Endothelial cell of umbilical vein (primary cell): Measurements from ENCODE around the gene AFF1. TPM values are rescaled to one million over a fixed set of nuclear protein-coding genes. Genes with fewer than 3 reads are reported as not detected.

Experiments
- BruUV-seq: library from RNA; stranded (reverse); fragments of 400-500 nt; replicated peaks from 2 replicates; lab custom pipeline; 2021; lab: Mats Ljungman, UMichigan
- CTCF ChIA-PET: fragments of 300-600, 350-600 bp; sonication (Branson Sonifier 250); formaldehyde crosslinking; loops from one replicate; lab custom pipeline; 2021; ENCODE audit warnings: antibody characterized with exemption, inconsistent platforms; lab: Charles Lee
- POLR2A ChIA-PET: fragments of 300-600, 350-600 bp; sonication (Branson Sonifier 250); formaldehyde crosslinking; loops from one replicate; lab custom pipeline; 2021; ENCODE audit warnings: antibody characterized with exemption, inconsistent platforms; lab: Charles Lee
- DNase-seq: peaks from one replicate; pipeline ENCODE4 v3.0.0-alpha.2; 2011; ENCODE audit warnings: low read depth, low spot score
- FAIRE-seq: peaks from 2 replicates; lab custom pipeline; 2011; peaks lifted over from hg19 to GRCh38; lab: Jason Lieb, UNC
- H2AFZ ChIP-seq: 2 replicates; pipeline ENCODE4 v1.6.0; 2012; ENCODE audit warnings: low read depth, low read length, control low read depth, inconsistent platforms
- H3K27ac ChIP-seq: 2 replicates; pipeline ENCODE4 v1.5.1; 2011; ENCODE audit warnings: low read depth, mild to moderate bottlenecking, control low read depth, low read length, moderate library complexity; ENCODE audit not compliant: insufficient read depth
- H3K27me3 ChIP-seq, 2 experiments: 2 replicates each; pipeline versions ENCODE4 v1.6.0 to v1.6.1; 2011; ENCODE audit warnings: low read length in 2 of 2, mixed read lengths in 1 of 2; ENCODE audit not compliant: control insufficient read depth in 2 of 2, insufficient read depth in 2 of 2
- H3K36me3 ChIP-seq, 2 experiments: 2 replicates in 1 of 2; 3 replicates in 1 of 2; pipeline ENCODE4 v1.5.1; 2011; ENCODE audit warnings: low read length in 2 of 2, mild to moderate bottlenecking in 1 of 2, moderate library complexity in 1 of 2; ENCODE audit not compliant: control insufficient read depth in 2 of 2, insufficient read depth in 2 of 2; ENCODE audit errors: extremely low read depth in 1 of 2
- H3K4me1 ChIP-seq: 3 replicates; pipeline ENCODE4 v1.5.1; 2011; ENCODE audit warnings: mild to moderate bottlenecking, low read length; ENCODE audit not compliant: control insufficient read depth, insufficient read depth; ENCODE audit errors: extremely low read depth
- H3K4me2 ChIP-seq: 2 replicates; pipeline ENCODE4 v1.6.1; 2011; ENCODE audit warnings: low read length, control low read depth, mixed read lengths; ENCODE audit not compliant: insufficient read depth
- H3K4me3 ChIP-seq, 3 experiments: fragments of 200-600 bp in 1 of 3; sonication (generic), shearing (Covaris generic) in 1 of 3; replicated peaks in 1 of 3; 2 replicates each; pipeline ENCODE4 v1.5.1; 2011 to 2016; ENCODE audit warnings: control low read depth in 3 of 3, low read length in 3 of 3, mild to moderate bottlenecking in 2 of 3, inconsistent platforms in 1 of 3, low read depth in 1 of 3, moderate library complexity in 1 of 3; ENCODE audit not compliant: insufficient read depth in 1 of 3
- H3K79me2 ChIP-seq: 2 replicates; pipeline ENCODE4 v1.6.0; 2012; ENCODE audit warnings: low read length, inconsistent platforms; ENCODE audit not compliant: control insufficient read depth, insufficient read depth
- H3K9ac ChIP-seq: replicated peaks from 2 replicates; pipeline ENCODE3; 2011; ENCODE audit warnings: low read length, control low read depth; ENCODE audit not compliant: insufficient read depth; ENCODE audit errors: extremely low read depth
- H3K9me1 ChIP-seq: replicated peaks from 3 replicates; pipeline ENCODE4 v1.6.0; 2011; ENCODE audit warnings: mild to moderate bottlenecking, low read length; ENCODE audit not compliant: control insufficient read depth, insufficient read depth; ENCODE audit errors: extremely low read depth
- H3K9me3 ChIP-seq: replicated peaks from 2 replicates; pipeline ENCODE4 v1.5.1; 2012; ENCODE audit warnings: low read length, inconsistent platforms; ENCODE audit not compliant: control insufficient read depth, insufficient read depth
- H4K20me1 ChIP-seq: replicated peaks from 2 replicates; pipeline ENCODE3; 2011; ENCODE audit warnings: mild to moderate bottlenecking, low read length; ENCODE audit not compliant: control insufficient read depth, insufficient read depth; ENCODE audit errors: extremely low read depth
- JUN ChIP-seq: IDR thresholded peaks from 2 replicates; pipeline ENCODE4 v1.6.1; 2011; ENCODE audit warnings: borderline replicate concordance, low read depth; ENCODE audit not compliant: insufficient read length, insufficient read depth
- MYC ChIP-seq: IDR thresholded peaks from one replicate; pipeline ENCODE4 v1.6.1; 2011; ENCODE audit warnings: mild to moderate bottlenecking, low read depth, low read length
- dilution Hi-C: fragments of 300-500 bp; cut with MboI; formaldehyde crosslinking; loops from one replicate; pipeline ENCODE4 v1.15.0; 2019; ENCODE audit warnings: low sequenced_read_pairs; ENCODE audit not compliant: extremely low pct_ligation_motif_present
- intact Hi-C: fragments of 100-400 bp; cut with micrococcal nuclease; formaldehyde crosslinking; loops from one replicate; pipeline ENCODE4 v1.10.0; 2022
- polyA plus RNA-seq, 4 experiments: library from polyadenylated mRNA; depleted of rRNA in 3 of 4; stranded (reverse) in 3 of 4; unstranded in 1 of 4; fragments of >200 nt; gene quantifications; 2 replicates each; pipeline versions ENCODE4 v1.2.1 to v1.2.3, GENCODE V29; 2011 to 2012; ENCODE audit warnings: missing spikeins in 1 of 4
- total RNA-seq: library from RNA; stranded (reverse); gene quantifications from 2 replicates; pipeline ENCODE4 v1.2.3, GENCODE V29; 2021
- TF ChIP-seq, protein P1 (sequence below), 2 donors: IDR thresholded peaks; 1 replicate in 1 of 2; 2 replicates in 1 of 2; pipeline ENCODE4 v1.5.1; 2011; ENCODE audit warnings: low read length in 2 of 2, mild to moderate bottlenecking in 2 of 2, moderate library complexity in 2 of 2, control low read depth in 1 of 2, inconsistent platforms in 1 of 2, low read depth in 1 of 2; ENCODE audit not compliant: insufficient read depth in 1 of 2; ENCODE audit errors: extremely low read depth in 1 of 2
- TF ChIP-seq, protein P2 (sequence below): IDR thresholded peaks from 2 replicates; pipeline ENCODE4 v1.6.1; 2011; ENCODE audit not compliant: insufficient read depth, insufficient read length

Gene AFF1
- total and polyA plus RNA-seq, 2 donors (not counting 3 experiments of a cell fraction or from before 2014, with no cell fraction given), result 26.2 to 106 TPM

DNA sequence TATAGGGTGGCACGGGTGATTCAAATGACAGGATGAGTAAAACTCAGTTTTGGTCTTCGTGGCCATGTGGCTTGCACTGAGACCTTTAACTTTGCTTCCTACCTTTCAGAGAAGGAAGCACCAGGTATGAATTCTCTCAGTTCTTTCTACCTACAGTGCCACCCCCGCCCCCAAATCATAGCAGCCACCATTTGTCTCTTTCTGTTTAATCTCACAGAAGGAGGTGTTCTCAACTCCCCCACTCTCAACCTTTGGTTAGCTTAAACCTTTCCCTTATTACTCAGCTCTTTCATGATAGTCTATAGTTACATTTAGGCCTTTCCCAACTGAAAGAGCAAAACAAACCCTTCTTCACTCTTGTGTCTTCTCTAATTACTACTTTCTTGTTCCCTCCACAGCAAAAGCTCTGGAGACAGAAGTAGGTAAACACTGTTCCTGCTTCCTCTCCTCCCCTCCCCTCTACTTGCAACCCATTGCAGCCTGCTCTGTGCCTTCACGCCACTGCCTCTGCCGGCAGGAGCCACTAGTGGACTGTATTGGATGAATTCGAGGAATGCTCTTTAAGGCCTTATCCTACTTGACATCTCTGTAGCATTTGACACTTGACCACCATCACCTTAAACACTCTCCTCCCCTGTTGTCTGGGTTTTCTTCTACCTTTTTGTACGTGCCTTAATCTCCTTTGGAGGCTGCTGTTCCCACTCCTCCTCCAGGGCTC, 123.7 kb downstream of the AFF1 start:
- no peak overlapping the region for H3K4me3 ChIP-seq
- intact Hi-C loops, result no loop called here
- DNase-seq, result no peak
- peaks cover 0 to 3% of the 10 kb centered on the region in 2 experiments for H3K36me3 ChIP-seq
- no peak overlapping the region for H2AFZ ChIP-seq
- ChIA-PET CTCF (interaction anchor here (0.9 to 1.5 kb wide), 5 partner anchors 34 to 136 kb away, joined by 3 to 5 read pairs (median 3); no protein-coding TSS in a partner anchor), POLR2A (no interaction called here)
- BruUV-seq, result no TSS peak
- peaks cover 49% of the 10 kb centered on the region for H3K79me2 ChIP-seq
- H3K9ac ChIP-seq, result no peak overlapping the region
- TF ChIP-seq, protein P1, sequence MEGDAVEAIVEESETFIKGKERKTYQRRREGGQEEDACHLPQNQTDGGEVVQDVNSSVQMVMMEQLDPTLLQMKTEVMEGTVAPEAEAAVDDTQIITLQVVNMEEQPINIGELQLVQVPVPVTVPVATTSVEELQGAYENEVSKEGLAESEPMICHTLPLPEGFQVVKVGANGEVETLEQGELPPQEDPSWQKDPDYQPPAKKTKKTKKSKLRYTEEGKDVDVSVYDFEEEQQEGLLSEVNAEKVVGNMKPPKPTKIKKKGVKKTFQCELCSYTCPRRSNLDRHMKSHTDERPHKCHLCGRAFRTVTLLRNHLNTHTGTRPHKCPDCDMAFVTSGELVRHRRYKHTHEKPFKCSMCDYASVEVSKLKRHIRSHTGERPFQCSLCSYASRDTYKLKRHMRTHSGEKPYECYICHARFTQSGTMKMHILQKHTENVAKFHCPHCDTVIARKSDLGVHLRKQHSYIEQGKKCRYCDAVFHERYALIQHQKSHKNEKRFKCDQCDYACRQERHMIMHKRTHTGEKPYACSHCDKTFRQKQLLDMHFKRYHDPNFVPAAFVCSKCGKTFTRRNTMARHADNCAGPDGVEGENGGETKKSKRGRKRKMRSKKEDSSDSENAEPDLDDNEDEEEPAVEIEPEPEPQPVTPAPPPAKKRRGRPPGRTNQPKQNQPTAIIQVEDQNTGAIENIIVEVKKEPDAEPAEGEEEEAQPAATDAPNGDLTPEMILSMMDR (IDR thresholded peaks at IDR 0.05; ENCODE audit: extremely low read depth in 1 of 2, insufficient read depth in 1 of 2, low read depth in 1 of 2, low read length in 2 of 2), result peak in 1 of 2 donors; percentile 23
- TF ChIP-seq MYC (no peak), JUN (peak; percentile 66)
- TF ChIP-seq, protein P2, sequence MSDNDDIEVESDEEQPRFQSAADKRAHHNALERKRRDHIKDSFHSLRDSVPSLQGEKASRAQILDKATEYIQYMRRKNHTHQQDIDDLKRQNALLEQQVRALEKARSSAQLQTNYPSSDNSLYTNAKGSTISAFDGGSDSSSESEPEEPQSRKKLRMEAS, result no peak
- dilution Hi-C loops, result no loop called here
- no peaks in the 10 kb centered on the region for H3K9me3 ChIP-seq
- peaks cover 21% of the 10 kb centered on the region for H3K4me1 ChIP-seq
- H3K9me1 ChIP-seq, result no peaks in the 10 kb centered on the region
- H3K27me3 ChIP-seq, result no peaks in the 10 kb centered on the region
- no peak overlapping the region for H3K4me2 ChIP-seq
- H4K20me1 ChIP-seq, result peaks cover 2% of the 10 kb centered on the region
- FAIRE-seq, result no peak
- H3K27ac ChIP-seq, result no peak overlapping the region
